HG03175 (cell line): ENCODE measurements around the gene VEGFB.
A peak's percentile ranks its signal among the peaks of the same experiment; 100 is the strongest.

ENCODE experiments used
- ATAC-seq: cut with Tn5 transposase; IDR thresholded peaks from one replicate; pipeline ENCODE4 v1.9.1; 2021; ENCODE audit warnings: mild to moderate bottlenecking, moderate library complexity; ENCODE audit not compliant: unreplicated experiment

The VEGFB gene

DNA sequence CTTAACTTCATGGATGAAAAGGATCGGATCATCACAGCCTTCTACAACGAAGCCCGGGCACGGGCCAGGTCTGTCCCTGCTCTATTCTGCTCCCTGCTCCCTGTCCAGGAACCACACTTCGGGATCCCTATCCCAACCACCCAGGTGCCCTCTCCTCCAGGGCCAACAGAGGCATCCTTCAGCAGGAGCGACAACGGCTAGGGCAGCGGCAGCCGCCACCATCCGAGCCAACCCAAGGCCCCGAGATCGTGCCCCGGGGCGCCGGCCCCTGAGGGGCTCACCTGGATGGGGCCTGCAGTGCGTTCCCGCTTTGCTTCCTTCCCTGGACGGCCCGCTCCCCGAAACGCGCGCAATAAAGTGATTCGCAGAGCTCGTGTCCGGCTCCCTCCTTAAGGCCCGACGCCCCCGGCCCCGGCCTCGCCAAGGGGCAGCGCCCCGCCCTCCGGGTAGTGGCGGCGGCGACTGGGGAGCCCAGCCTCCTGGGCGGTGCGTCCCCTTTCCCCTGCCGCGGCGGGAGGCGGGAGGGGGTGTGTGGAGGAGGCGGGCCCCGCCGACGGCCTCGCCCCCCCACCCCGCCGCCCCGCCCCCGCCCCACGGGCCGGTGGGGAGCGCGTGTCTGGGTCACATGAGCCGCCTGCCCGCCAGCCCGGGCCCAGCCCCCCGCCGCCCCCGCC is at the start of gene VEGFB:
Gene VEGFB, plus strand, starts transcription at position 672 of the 674 bp plus-strand sequence. CDS start 250 bp downstream, outside the sequence.
- peak; percentile 31 for ATAC-seq

GRCh38 chr11:64185175-64185692 is 49.1 kb upstream of the VEGFB start:
- ATAC-seq: peak; percentile 19

DNA sequence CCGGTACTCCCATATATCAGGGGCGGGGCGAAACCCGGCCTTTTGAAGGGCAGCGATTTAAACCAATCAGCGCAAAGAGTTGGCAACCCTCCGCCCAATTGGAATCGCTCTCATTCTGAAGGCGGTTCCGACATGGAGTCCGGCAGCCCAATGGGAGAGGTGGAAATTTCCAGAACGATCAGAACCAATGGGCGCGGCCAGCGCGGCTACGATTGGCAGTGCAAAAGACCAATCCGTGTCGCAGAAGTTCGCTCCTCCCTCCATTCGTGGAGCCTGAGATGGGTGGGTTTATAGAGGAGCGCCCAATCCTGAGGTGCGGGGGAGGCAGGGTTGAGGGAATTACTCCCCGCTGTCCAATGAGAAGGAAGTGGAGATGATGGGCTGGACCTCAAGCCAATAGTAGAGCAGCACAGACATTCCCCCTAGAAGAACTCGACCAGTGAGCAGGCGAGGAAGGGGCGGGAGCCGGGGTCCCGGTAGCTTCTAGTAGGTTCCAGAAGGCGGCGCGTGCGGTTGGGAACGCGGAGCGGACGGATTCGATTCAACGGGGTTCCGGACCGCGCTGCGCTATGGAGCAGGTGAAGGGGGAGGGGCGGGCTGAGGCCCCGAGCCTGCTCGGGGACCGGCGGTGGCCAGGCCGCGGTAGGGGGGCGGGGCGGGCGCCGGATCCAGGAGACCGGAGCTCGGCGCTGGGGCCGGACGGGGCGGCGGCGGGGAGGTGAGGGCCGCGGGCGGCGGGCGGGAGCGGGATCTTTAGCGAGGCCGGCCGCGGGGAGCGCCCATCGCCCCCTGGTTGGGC is 48.5 kb upstream of the VEGFB start, which contains the start of gene STIP1:
Gene STIP1, plus strand, starts transcription at position 479 of the 799 bp plus-strand sequence. Its CDS starts 91 bp downstream, at position 570.
- peak; percentile 86 for ATAC-seq

DNA sequence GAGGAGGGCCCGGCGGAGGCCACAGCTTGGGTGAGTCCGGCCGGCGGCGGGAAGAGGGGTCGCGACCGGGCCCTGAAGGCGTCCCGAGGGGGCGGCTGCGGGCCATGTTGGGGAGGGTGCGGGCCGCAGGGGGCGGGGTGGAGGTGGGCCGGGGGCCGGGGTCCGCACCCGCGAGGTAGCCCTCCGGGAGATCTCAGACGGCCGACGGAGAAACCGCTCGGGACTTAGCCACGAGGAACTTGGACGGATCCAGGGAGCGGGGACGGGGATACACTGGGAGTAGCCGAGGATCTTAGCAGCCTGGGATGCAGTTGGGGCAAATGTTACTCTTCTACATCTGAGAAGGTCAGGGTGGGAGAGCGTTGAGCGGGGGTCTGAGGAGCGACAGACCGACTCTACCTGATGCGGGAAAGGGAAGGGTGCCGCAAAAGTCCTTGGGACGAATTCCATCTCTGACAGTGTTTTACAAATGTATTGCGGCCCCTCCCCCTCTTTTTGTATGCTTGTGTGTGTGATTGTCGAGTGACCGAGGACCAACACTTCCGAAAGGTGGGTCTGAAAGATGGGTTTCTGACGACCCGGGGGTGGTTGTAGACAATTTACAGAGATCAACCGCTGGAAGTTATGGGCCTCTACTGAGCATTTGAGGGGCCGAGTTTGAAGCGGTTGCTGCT is 47.8 kb upstream of the VEGFB start:
- no peak for ATAC-seq

DNA sequence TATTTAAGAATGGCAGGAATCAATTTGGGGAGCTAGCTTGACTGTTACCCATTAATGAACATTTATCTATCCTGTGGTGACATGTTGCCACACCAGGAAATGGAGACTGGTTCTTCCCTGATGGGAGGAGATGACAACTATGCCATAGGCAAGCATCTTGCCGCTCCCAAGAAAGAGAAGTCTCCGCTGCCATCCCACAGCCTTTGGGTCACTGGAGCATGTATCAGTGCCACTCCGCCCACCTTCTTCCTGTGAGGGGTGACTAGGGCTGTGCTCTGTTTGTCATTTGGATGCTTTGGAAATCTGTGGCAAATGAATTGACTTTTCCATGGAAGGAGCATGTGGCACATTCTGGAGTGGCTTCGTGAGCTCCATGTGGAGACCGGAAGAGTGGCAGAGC is 42.0 kb upstream of the VEGFB start:
- no peak for ATAC-seq

GRCh38 chr11:64196626-64197025 is 37.8 kb upstream of the VEGFB start:
- no peak for ATAC-seq

DNA sequence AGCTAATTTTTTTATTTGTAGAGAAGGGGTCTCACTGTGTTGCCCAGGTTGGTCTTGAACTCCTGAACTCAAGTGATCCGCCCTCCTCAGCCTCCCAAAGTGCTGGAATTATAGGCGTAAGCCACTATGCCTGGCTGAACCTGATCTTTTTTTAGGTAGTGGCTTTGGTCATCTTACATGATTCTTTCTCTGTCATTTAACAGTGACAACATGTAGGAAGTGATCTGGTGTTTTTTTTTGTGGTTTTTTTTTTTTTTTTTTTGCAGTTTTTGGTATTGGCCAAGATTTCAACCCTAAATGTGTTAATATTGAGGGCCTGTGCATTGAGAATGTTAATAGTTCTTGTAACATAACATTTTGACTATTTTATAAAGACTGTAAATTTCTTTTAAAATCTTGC is 35.9 kb upstream of the VEGFB start:
- ATAC-seq: no peak

DNA sequence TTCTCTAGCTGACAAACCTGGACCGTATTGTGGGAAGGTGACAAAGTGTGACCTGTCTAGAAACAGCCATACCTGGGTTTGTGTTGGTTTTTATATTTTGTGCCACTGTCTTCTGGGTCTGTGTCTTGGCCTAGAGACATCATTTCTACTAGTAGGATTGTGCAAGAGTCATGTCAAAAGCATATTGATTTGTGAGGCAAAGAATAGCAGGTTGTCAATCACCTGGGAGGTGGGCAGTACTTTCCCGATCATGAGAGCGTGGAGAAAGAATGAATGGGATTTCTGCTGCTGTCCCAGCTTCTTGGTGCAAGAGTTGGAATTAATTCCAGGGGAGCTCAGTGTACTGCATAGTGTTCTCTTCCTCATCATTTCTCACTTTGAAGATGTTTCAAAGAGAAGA is 32.8 kb upstream of the VEGFB start:
- ATAC-seq: no peak

- ATAC-seq: no peak
These were observed 31.4 kb upstream of the VEGFB start for GRCh38 chr11:64202992-64203391.

- no peak for ATAC-seq
These were observed 30.8 kb upstream of the VEGFB start for GRCh38 chr11:64203421-64204079.

- ATAC-seq: no peak
These were observed 30.3 kb upstream of the VEGFB start for GRCh38 chr11:64204080-64204440.

DNA sequence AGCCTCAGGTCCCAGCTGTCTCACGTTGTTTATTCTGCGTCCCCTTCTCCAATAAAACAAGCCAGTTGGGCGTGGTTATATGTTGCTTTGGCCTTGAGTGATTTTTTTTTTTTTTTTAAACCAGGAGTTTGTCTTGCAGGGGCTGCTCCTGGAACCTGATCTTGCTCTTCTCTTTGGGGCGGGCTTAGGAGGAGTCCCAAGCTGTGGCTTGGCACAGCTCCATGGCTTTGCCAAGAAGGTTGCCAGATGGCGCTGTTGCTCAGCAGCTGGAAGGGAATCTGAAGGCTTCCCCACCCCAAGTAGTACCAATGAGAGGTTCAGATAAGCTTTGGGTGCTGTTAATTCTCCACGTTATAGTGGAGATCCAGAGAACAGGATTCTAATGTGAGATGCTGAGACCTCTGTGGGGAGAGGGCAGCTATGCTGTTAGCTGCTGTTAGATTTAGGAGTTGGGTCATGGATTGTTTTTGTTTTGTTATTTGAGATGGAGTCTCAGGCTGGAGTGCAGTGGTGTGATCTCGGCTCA is 29.9 kb upstream of the VEGFB start:
- no peak for ATAC-seq

DNA sequence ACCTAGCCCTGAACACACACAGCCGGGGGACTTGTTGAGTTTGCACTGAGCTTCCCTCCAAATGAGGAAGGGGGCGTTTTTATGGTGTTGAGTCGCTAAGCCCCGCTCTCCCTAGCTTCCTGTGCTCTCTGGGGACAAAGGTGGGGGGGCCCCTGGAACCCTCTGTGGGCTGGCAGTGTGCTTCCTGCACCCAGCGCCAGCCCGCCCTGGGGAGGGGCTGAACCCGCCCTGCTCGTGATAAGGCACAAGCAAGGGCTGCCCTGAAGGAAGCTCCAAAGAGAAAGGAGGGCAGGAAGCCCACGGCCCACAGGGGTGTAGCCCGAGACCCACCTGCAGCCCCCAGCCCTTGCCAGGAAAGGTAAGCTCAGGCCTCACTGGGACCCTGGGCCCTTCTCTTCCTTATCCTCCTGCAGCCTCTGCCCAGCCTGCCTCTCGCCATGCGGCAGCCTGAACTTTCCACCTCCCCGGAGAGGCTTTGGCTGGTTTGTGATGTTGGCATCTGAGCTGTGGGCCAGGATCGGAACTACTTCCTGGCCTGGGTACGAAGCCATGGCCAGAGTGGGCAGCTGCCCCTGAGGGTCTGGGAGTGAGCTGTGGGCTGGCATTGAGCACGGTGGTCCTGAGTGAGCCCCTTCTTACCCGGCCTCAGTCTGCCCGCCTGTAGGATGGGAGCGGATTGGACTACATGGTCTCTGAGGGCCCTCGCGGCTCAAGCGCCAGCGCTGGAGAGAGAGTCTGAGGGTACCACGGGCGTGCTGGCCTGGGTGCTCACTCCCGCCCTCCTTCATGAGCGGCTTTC is 27.7 kb upstream of the VEGFB start, which contains the start of gene FERMT3:
Gene FERMT3, plus strand, starts transcription at position 265 of the 799 bp plus-strand sequence. CDS start 644 bp downstream, outside the sequence.
- peak; percentile 31 for ATAC-seq

- ATAC-seq: peak; percentile 61
These were observed 26.9 kb upstream of the VEGFB start for GRCh38 chr11:64207256-64208085.

DNA sequence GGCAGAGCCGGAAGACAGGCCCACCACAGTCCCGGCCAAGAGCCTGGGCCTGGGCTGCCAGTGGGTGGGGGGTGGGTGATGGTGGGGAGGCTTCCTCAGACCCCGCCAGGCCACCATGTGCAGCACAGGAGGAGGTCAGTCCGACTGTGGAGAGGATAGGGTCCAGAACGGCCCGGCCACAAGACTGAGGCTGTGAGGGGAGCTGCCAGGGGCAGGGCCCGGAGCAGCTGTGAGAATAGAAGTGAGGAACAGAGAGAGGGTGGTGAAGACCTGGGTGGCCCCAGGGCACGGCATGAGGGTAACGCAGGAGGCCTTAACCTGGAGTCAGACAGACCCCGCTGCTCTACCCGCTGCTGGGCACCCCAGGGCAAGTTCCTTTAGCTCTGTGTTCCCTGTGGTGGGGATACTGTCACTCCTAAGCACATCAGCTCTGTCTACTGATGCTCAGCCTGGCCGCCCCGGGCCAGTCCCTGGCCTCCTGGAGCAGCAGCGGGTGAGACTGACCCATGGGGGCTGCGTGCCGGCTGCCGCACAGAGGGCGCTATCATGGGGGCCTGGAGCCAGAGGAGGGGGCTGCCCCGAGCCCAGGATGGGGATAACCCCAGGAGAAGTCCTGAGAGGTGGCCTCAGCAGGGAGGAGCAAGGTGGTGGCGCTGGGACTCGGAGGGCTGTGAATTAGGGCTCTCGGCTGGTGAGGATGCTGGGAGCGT is 26.1 kb upstream of the VEGFB start:
- peak; percentile 10 for ATAC-seq

GRCh38 chr11:64208796-64209562 is 25.4 kb upstream of the VEGFB start:
- ATAC-seq: no peak

DNA sequence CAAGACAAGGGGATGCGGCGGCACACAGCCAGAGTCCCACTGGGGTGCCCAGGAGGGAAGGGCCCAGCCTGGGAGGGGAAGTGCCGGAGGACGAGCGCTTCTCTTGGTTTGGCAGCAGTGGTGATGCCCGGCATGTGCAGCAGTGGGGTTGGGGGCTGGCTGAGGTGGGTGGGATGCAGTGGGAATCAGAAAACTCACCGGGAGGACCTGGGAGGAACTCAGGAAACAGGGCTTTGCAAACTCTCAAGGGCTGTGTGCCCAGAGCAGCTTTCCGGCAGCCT is 24.9 kb upstream of the VEGFB start:
- ATAC-seq: no peak
